ENCODE data around the gene WDFY4.

- no peak for TF ChIP-seq CTCF (IDR thresholded peaks at IDR 0.05)
- TF ChIP-seq EP300 (IDR thresholded peaks at IDR 0.05): no peak
- TF ChIP-seq POLR2A (IDR thresholded peaks at IDR 0.05): no peak
These were observed 86.0 kb downstream of the WDFY4 start for GRCh38 chr10:48770561-48771089.
